GM18873 (cell line): ENCODE results near the gene DCC.

Experiments used
- ATAC-seq: cut with Tn5 transposase; IDR thresholded peaks from one replicate; pipeline ENCODE4 v1.9.1; 2021; ENCODE audit warnings: mild to moderate bottlenecking, moderate library complexity, moderate number of reproducible peaks; ENCODE audit not compliant: unreplicated experiment, low FRiP score

Gene DCC

GRCh38 chr18:53281406-53281805 lies 941.4 kb downstream of the DCC start:
- no peak for ATAC-seq

- ATAC-seq = no peak
These were observed 943.7 kb downstream of the DCC start for GRCh38 chr18:53283708-53284107.

DNA sequence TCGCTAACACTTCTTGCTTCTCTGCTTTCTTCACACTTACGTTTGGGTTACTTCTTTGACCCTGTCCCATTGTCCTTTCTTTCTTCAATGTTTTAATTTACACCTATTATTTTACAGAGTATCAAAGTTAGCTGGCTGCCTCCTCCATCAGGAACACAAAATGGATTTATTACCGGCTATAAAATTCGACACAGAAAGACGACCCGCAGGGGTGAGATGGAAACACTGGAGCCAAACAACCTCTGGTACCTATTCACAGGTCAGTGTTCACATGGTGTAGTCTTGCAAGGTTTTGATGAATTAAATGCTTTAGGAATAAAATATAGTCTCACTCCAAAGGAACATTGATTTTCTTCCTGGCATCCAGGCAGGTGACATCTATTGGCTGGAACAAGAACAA lies 965.5 kb downstream of the DCC start:
- no peak for ATAC-seq

DNA sequence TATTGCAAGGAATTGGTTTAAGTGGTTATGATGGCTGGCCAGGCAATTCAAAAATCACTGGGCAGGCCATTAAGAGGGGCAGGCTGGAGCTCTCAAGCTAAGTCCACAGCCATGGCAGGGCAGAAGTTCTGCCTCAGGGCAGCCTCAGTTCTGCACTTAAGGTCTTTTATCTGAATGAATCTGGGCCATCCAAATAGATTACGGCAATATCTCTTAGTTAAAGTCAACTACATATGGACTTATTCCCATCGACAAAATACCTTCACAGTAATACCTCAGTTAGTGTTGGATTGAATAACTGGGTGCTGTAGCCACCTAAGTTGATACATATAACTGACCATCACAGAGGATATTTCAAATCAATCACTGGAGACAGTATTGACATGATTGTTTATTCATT lies 979.6 kb downstream of the DCC start:
- no peak for ATAC-seq

- no peak for ATAC-seq
These were observed 982.2 kb downstream of the DCC start for GRCh38 chr18:53322163-53322562.

DNA sequence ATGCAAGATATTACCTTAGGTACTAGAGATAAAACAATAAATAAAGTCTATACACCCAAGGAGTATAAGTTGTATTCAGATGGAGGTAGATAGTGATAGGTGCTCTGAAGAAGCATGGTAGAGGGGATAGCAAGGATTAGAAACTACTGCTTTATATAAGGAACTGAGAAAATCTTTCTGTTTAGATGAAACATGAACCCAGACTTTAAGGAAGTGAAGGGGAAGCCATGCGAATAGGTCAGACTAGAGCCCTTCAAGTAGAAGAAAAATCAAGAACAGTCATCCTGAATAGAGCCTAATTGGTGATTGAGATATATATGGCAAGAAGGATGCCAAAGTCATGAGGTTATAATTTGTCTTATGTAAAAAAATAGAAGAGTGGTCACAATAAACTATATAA lies 984.4 kb downstream of the DCC start:
- ATAC-seq = no peak

- no peak for ATAC-seq
These were observed 1020.8 kb downstream of the DCC start for GRCh38 chr18:53360501-53361443.

DNA sequence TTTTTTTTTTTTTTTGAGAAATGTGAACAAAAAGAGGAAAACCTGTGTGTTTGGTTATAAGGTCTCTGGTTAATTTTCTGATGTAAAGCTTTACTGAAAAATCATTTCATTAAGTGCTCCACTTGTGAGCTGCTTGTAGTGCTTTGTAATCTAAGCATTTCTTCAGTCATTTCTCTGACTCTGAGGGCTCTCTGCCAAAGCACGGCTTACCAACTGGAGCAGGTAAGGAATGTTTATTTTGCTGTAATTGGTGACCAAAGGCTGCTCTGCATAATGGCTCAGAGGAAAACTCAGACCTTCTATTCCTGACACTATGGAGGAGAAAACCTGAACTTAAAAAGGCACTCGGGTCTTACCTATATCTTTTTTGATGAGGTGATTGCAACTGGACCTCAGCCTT lies 1035.6 kb downstream of the DCC start:
- no peak for ATAC-seq

DNA sequence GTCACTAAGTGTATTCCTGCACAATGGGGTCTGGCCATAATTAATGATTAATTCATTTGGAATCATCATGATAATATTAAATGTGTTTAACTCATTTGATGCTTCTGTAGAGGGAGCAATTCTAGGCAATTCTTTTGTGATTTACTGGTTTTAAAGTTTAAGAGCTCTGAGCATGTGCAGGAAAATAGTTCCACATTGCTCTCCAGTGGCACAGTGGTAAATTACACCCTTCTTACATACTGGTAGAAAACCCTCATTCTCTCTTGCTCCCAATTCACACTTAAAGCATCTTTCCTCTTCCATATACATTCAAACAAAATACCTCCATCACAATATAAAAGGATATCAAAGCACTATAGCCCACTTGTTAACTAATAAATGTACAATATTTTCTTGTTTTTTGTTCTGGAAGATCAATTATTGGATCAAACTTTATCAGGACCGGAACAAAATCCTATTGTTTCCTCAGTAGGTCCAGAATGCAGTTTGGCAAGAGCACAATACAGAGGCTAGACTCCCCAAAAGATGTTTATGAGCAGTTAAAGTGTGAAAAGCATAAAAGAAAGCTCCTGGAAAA lies 1040.2 kb downstream of the DCC start:
- no peak for ATAC-seq

- no peak for ATAC-seq
These were observed 1042.9 kb downstream of the DCC start for GRCh38 chr18:53382870-53383269.

DNA sequence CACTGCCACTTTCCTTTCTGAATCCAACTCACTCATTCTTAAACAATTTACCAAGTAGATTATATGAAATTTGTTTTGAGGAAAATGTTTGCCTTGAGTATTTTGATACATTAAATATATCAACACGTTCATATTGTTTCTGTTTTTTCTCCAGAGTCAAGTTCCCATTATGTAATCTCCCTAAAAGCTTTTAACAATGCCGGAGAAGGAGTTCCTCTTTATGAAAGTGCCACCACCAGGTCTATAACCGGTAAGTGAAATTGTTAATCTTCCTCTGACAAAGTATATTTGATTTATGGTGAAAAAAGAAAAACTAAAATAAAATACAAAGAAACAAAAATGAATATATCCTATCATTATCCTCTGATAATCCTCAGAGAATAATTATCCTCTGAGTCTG lies 1045.9 kb downstream of the DCC start:
- no peak for ATAC-seq

DNA sequence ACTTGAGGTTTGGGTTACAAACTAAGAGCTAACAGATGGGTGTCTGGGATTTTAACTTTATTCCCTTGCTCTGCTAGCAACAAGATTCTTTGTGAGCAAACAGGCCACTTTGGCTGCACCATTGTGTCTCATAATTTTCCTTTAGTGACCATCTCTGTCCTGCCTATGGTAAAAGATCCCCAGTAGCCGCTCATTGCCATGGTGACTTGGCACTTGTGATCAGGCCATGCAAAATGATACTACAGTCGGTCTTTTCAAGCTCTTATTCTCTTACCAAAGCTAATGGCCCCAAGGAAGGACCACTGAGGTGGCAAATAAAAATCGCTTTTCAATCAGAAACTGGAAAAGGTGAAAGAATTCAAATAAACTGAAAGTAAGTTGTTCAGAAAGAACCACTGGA lies 1047.6 kb downstream of the DCC start:
- no peak for ATAC-seq

DNA sequence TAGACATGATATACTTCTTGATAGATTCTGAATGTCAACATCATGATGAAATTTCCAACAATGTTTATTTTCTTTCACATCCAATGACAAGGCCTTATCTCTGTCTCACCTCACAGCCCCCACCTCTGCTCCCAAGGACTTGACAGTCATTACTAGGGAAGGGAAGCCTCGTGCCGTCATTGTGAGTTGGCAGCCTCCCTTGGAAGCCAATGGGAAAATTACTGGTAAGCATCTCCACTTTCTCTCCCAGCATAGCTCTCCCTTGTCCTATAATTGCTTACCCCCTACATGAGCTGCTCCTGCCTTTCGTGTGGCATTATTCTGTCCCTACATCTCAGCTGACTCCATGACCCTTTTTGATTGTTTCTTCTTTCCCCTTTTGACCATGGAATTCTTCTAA lies 1062.7 kb downstream of the DCC start:
- no peak for ATAC-seq

GRCh38 chr18:53408271-53408670 lies 1068.3 kb downstream of the DCC start:
- ATAC-seq = no peak

DNA sequence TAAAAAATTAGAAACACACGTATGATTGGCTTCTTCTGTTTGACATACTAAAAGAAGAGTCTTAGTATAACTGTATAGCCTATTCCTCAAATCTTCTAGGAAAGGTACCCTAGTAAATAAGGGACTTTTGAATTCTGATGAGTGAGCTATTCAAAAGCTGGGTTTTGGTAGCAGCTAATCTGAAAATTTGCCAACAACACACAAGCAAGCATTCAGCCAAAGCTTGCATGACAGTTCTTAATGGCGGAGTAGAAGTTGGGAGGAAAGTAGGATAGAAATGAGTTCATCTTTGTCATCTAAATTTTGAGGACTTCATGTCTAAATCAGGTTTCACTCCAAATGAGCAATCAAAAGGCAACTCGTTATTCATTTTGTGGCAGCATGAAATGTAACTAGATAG lies 1071.5 kb downstream of the DCC start:
- ATAC-seq = no peak

DNA sequence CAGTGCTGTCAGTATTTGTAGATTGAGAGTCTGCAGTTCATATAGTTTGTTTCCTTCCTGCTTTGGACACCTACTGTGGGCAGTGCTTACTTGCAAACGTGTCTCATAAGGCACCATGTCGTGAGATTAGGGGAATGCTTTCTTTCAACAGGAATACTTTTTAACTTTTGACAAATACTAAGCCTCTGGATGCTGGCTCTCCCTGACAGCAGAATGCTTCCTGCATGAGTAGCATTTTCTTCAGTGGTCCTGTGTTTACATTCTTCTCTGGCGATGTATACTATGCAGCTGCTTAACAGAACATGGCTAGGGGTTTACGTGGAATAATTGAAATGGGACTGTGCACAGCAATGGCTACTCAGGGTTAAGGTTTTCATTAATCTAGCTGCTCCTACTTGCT lies 1077.0 kb downstream of the DCC start:
- ATAC-seq = no peak

DNA sequence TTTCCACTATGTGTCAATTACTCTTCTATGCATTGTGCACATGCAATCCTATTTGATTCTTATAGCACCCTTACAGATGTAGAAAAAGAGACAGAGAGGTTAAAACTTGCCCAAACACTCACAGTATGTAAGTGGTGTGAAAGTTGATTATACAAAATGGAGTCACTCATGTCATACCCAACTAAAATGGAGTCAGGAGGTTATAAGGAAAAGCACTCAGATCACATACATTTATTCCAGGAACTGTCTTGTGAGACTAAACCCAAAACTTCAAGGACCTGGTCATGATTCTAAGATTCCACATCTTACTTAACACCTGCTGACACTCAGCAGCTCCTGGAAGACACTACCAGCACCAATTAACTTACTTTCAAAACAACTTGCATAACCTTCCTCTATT lies 1081.9 kb downstream of the DCC start:
- ATAC-seq = no peak

DNA sequence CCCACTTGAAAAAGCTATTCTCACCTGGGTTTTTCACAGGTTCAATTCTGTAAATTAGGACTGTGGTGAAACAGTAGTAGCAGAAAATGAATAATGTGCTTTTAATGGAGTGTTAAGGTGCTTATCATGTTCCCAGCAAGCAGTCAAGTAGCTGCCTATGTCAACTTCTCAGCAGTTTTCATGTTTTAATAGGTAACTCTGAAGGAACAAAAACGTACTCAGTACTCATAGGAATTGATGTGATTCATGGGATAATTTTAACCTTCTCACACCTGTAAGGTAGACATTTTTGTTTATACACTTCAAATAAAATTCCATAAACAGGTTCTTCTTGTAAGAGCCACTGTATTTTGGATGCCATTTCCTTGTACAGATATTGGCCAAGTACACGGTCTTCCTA lies 1082.9 kb downstream of the DCC start:
- no peak for ATAC-seq

GRCh38 chr18:53426666-53427184 lies 1086.7 kb downstream of the DCC start:
- ATAC-seq = no peak

- no peak for ATAC-seq
These were observed 1101.9 kb downstream of the DCC start for GRCh38 chr18:53441761-53442414.

- no peak for ATAC-seq
These were observed 1102.4 kb downstream of the DCC start for GRCh38 chr18:53442415-53442783.
